ENCODE data around the gene EIF1B.

The EIF1B gene

GRCh38 chr3:40306336-40306735 lies 3.2 kb upstream of the EIF1B start:
- in situ Hi-C loops (cut with MboI; ENCODE audit: low pct_unique_long_range_greater_than_20kb, low sequenced_read_pairs, unreplicated experiment): loop anchor here (25.0 kb wide), 1 partner anchor 1581 kb away; no protein-coding TSS in a partner anchor
- TF ChIP-seq, protein P1, sequence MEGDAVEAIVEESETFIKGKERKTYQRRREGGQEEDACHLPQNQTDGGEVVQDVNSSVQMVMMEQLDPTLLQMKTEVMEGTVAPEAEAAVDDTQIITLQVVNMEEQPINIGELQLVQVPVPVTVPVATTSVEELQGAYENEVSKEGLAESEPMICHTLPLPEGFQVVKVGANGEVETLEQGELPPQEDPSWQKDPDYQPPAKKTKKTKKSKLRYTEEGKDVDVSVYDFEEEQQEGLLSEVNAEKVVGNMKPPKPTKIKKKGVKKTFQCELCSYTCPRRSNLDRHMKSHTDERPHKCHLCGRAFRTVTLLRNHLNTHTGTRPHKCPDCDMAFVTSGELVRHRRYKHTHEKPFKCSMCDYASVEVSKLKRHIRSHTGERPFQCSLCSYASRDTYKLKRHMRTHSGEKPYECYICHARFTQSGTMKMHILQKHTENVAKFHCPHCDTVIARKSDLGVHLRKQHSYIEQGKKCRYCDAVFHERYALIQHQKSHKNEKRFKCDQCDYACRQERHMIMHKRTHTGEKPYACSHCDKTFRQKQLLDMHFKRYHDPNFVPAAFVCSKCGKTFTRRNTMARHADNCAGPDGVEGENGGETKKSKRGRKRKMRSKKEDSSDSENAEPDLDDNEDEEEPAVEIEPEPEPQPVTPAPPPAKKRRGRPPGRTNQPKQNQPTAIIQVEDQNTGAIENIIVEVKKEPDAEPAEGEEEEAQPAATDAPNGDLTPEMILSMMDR (IDR thresholded peaks at IDR 0.05; ENCODE audit: extremely low read depth, insufficient read depth, missing control alignments): no peak
- no peak for DNase-seq (ENCODE audit: low spot score)

DNA sequence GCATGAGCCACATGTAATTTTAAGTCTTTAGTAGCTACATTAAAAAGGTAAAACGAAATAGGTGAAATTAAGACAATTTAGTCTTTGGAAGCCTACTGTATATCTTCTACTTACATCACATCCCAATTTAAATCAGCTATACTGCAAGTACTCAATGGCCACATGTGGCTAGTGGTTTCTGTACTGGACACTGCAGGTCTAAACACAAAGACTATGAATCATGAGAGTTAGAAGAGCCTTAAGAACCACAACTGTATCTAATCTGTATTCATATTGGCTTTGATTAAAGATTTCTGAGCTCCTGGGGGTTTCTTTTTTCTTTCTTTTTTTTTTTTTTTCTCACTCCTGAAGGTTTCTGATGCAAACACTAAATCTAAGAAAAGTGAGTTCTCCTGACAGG lies 2.3 kb upstream of the EIF1B start:
- TF ChIP-seq, protein P1 (IDR thresholded peaks at IDR 0.05; ENCODE audit: extremely low read depth, insufficient read depth, missing control alignments): no peak
- in situ Hi-C loops (cut with MboI; ENCODE audit: low pct_unique_long_range_greater_than_20kb, low sequenced_read_pairs, unreplicated experiment): loop anchor here (25.0 kb wide), 1 partner anchor 1580 kb away; no protein-coding TSS in a partner anchor
- no peak for DNase-seq (ENCODE audit: low spot score)

DNA sequence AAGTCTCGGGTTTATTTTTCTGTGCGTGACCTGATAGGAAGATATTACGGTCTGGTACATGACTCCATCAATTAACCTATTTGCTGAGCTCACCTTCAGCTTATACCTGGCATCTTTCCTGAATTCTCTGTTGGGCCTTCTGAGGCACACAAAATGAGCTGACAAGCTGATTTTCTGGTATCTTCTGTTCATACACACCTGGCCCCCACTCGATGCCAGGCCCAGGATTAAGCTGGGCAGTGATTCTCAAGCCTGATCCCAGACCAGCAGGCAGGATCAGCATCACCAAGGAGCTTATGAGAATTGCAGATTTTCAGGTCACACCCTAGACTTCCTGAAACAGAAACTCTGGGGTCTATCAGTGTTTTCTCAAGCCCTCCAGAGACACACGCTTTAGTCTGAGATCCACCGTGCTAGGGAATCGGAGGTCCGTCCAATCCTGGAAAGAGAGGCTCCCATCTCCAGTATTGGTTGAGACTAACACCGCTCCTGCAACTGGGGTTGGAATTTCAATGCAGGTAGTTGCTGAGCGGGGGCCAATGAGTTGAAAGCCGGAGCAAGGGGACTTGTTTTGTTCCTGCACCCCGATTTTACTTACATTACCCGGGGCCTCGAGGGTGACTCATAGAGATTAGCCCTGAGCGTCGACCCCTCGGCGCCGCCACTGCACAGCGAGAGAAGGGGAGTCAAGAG lies 636 bp upstream of the EIF1B start:
- DNase-seq (ENCODE audit: low spot score): peak; percentile 17
- TF ChIP-seq, protein P1 (IDR thresholded peaks at IDR 0.05; ENCODE audit: extremely low read depth, insufficient read depth, missing control alignments): no peak
- in situ Hi-C loops (cut with MboI; ENCODE audit: low pct_unique_long_range_greater_than_20kb, low sequenced_read_pairs, unreplicated experiment): loop anchor here (25.0 kb wide), 1 partner anchor 1578 kb away; no protein-coding TSS in a partner anchor

DNA sequence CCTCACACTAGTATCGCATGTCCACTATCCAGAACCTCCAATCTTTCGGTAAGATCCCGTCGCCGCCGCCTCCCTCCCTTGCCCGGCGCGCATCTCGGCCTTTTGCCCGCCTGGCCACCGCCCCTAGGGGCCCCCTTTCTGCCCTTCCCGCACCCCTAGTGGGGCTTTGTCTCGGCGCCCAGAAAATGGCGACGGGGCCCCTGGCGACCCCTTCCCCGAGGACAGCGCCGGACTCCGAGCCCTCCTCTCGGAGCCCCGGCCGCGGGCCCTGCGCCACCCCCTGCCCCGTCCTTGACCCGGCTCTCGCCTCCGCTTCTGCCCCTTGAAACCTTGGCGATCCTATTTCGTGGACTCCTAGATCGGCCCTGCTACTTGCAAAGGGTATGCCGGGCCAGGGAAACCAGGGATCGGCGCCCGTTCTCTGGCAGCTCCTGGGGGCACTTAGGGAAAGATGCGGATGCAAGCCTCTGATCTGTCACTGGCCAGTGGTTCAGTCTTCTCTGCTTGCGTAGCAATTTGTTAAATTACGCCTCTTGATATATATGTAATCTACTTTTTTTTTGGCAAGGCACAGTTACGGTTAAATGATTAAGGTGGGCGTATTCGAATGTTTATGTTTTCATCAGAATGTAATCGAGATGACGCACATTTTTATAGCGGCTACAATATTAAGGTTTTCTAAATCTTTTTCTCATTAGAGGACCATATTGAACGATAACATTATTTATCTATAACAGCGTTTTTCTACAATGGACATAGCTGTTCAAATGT lies 603 bp downstream of the EIF1B start:
- in situ Hi-C loops (cut with MboI; ENCODE audit: low pct_unique_long_range_greater_than_20kb, low sequenced_read_pairs, unreplicated experiment): loop anchor here (25.0 kb wide), 1 partner anchor 1577 kb away; no protein-coding TSS in a partner anchor
- peak; percentile 42 for DNase-seq (ENCODE audit: low spot score)
- TF ChIP-seq, protein P1 (IDR thresholded peaks at IDR 0.05; ENCODE audit: extremely low read depth, insufficient read depth, missing control alignments): no peak

GRCh38 chr3:40310705-40311104 lies 1.2 kb downstream of the EIF1B start:
- TF ChIP-seq, protein P1 (IDR thresholded peaks at IDR 0.05; ENCODE audit: extremely low read depth, insufficient read depth, missing control alignments): no peak
- in situ Hi-C loops (cut with MboI; ENCODE audit: low pct_unique_long_range_greater_than_20kb, low sequenced_read_pairs, unreplicated experiment): loop anchor here (25.0 kb wide), 1 partner anchor 1577 kb away; no protein-coding TSS in a partner anchor
- DNase-seq (ENCODE audit: low spot score): no peak

GRCh38 chr3:40312661-40313226 lies 3.2 kb downstream of the EIF1B start:
- DNase-seq (ENCODE audit: low spot score): no peak
- TF ChIP-seq, protein P1 (IDR thresholded peaks at IDR 0.05; ENCODE audit: extremely low read depth, insufficient read depth, missing control alignments): no peak
- in situ Hi-C loops (cut with MboI; ENCODE audit: low pct_unique_long_range_greater_than_20kb, low sequenced_read_pairs, unreplicated experiment): loop anchor here (25.0 kb wide), 1 partner anchor 1575 kb away; no protein-coding TSS in a partner anchor

Data from GM13977 (cell line).